DND-41 (cell line): ENCODE results near the gene NTN4.

Source experiments
- ATAC-seq: fragments of 200-7000 bp; cut with Tn5 transposase; 3 replicates; pipeline ENCODE4 v1.9.1; 2021; ENCODE audit warnings: low read depth; ENCODE audit not compliant: insufficient read depth
- DNase-seq: peaks from one replicate; pipeline ENCODE4 v3.0.0-alpha.2; 2020
- H2AFZ ChIP-seq: 2 replicates; pipeline ENCODE4 v1.6.0; 2012; ENCODE audit warnings: low read depth, low read length
- H3K27ac ChIP-seq: 2 replicates; pipeline ENCODE4 v1.5.1; 2012; ENCODE audit warnings: low read length, inconsistent platforms
- H3K27me3 ChIP-seq: fragments of 200-600 bp; sonication (generic); 2 replicates; pipeline ENCODE4 v1.6.0; 2012; ENCODE audit warnings: low read length, mild to moderate bottlenecking, inconsistent platforms; ENCODE audit not compliant: insufficient read depth, poor library complexity
- H3K36me3 ChIP-seq: 2 replicates; pipeline ENCODE4 v1.5.1; 2012; ENCODE audit warnings: low read length, inconsistent platforms; ENCODE audit not compliant: insufficient read depth
- H3K4me1 ChIP-seq: 2 replicates; pipeline ENCODE4 v1.5.1; 2012; ENCODE audit warnings: mild to moderate bottlenecking, low read length; ENCODE audit not compliant: insufficient read depth
- H3K4me2 ChIP-seq: 2 replicates; pipeline ENCODE4 v1.6.0; 2012; ENCODE audit warnings: mild to moderate bottlenecking, moderate library complexity, low read length, inconsistent platforms; ENCODE audit not compliant: insufficient read depth
- H3K4me3 ChIP-seq, 2 experiments: fragments of 200-600 bp in 1 of 2; shearing (Covaris generic) in 1 of 2; 2 replicates each; pipeline ENCODE4 v1.5.1; 2012 to 2016; ENCODE audit warnings: inconsistent platforms in 2 of 2, low read length in 2 of 2, mild to moderate bottlenecking in 2 of 2, low read depth in 1 of 2, moderate library complexity in 1 of 2
- H3K79me2 ChIP-seq: 2 replicates; pipeline ENCODE4 v1.6.0; 2012; ENCODE audit warnings: low read length, inconsistent platforms; ENCODE audit not compliant: insufficient read depth
- H3K9ac ChIP-seq: 2 replicates; pipeline ENCODE4 v1.6.0; 2012; ENCODE audit warnings: low read depth, mild to moderate bottlenecking, inconsistent platforms, low read length, moderate library complexity
- H3K9me3 ChIP-seq: 2 replicates; pipeline ENCODE4 v1.5.1; 2012; ENCODE audit warnings: low read length, moderate library complexity, mild to moderate bottlenecking, inconsistent platforms; ENCODE audit not compliant: insufficient read depth, severe bottlenecking
- H4K20me1 ChIP-seq: 2 replicates; pipeline ENCODE4 v1.6.0; 2012; ENCODE audit warnings: low read length; ENCODE audit not compliant: insufficient read depth
- CTCF ChIP-seq: IDR thresholded peaks from 2 replicates; pipeline ENCODE4 v1.5.1; 2012; ENCODE audit warnings: borderline replicate concordance, low read length, moderate library complexity, mild to moderate bottlenecking; ENCODE audit not compliant: poor library complexity, severe bottlenecking; ENCODE audit errors: extremely low read depth
- EZH2 ChIP-seq: IDR thresholded peaks from 3 replicates; pipeline ENCODE4 v1.6.1; 2012; ENCODE audit warnings: borderline replicate concordance, low read depth, mild to moderate bottlenecking, moderate library complexity, low read length, inconsistent platforms; ENCODE audit not compliant: severe bottlenecking

NTN4 gene

GRCh38 chr12:95630496-95630895 lies 160.1 kb downstream of the NTN4 start:
- H3K9me3 ChIP-seq = no peaks in the 10 kb centered on the region
- no peaks in the 10 kb centered on the region for H3K4me1 ChIP-seq
- DNase-seq (no peak), ATAC-seq (no peak)
- H3K27me3 ChIP-seq = no peaks in the 10 kb centered on the region
- H4K20me1 ChIP-seq = no peaks in the 10 kb centered on the region
- H3K9ac ChIP-seq = no peak overlapping the region
- H3K4me2 ChIP-seq = no peak overlapping the region
- H3K36me3 ChIP-seq = no peaks in the 10 kb centered on the region
- H3K27ac ChIP-seq = no peak overlapping the region
- H3K79me2 ChIP-seq = no peaks in the 10 kb centered on the region
- no peak overlapping the region for H2AFZ ChIP-seq
- H3K4me3 ChIP-seq = no peak overlapping the region
- TF ChIP-seq CTCF = no peak
- TF ChIP-seq EZH2 = no peak

- no peaks in the 10 kb centered on the region for H3K36me3 ChIP-seq
- no peak overlapping the region for H2AFZ ChIP-seq
- ATAC-seq = no peak
- no peaks in the 10 kb centered on the region for H3K79me2 ChIP-seq
- no peak overlapping the region for H3K9ac ChIP-seq
- H3K27ac ChIP-seq = no peak overlapping the region
- H3K4me1 ChIP-seq = no peaks in the 10 kb centered on the region
- TF ChIP-seq CTCF (no peak), EZH2 (no peak)
- no peaks in the 10 kb centered on the region for H3K9me3 ChIP-seq
- H4K20me1 ChIP-seq = no peaks in the 10 kb centered on the region
- H3K27me3 ChIP-seq = no peaks in the 10 kb centered on the region
- H3K4me3 ChIP-seq = no peak overlapping the region
- no peak for DNase-seq
- no peak overlapping the region for H3K4me2 ChIP-seq
These were observed 161.2 kb downstream of the NTN4 start for GRCh38 chr12:95629392-95629791.

- Histone ChIP-seq H3K4me2 (no peak overlapping the region), H3K27ac (no peak overlapping the region), H4K20me1 (no peaks in the 10 kb centered on the region), H3K9ac (no peak overlapping the region), H3K4me3 (no peak overlapping the region), H2AFZ (no peak overlapping the region), H3K27me3 (no peaks in the 10 kb centered on the region), H3K36me3 (no peaks in the 10 kb centered on the region), H3K4me1 (no peaks in the 10 kb centered on the region), H3K79me2 (no peaks in the 10 kb centered on the region), H3K9me3 (no peaks in the 10 kb centered on the region)
- no peak for TF ChIP-seq EZH2
- no peak for TF ChIP-seq CTCF
- ATAC-seq = no peak
- no peak for DNase-seq
These were observed 163.7 kb downstream of the NTN4 start for GRCh38 chr12:95626854-95627253.

- ATAC-seq = no peak
- no peak for DNase-seq
- Histone ChIP-seq H3K9me3 (no peaks in the 10 kb centered on the region), H2AFZ (no peak overlapping the region), H3K9ac (no peak overlapping the region), H3K79me2 (no peaks in the 10 kb centered on the region), H3K27ac (no peak overlapping the region), H3K4me3 (no peak overlapping the region), H3K4me1 (no peaks in the 10 kb centered on the region), H4K20me1 (no peaks in the 10 kb centered on the region), H3K4me2 (no peak overlapping the region), H3K36me3 (no peaks in the 10 kb centered on the region), H3K27me3 (no peaks in the 10 kb centered on the region)
- TF ChIP-seq EZH2 (no peak), CTCF (no peak)
These were observed 165.6 kb downstream of the NTN4 start for GRCh38 chr12:95625012-95625411.
